ENCODE measurements around the gene RPL38.

GRCh38 chr17:74230896-74231295 lies 27.4 kb downstream of the RPL38 start:
- TF ChIP-seq CTCF (IDR thresholded peaks at IDR 0.05; ENCODE audit: insufficient read depth, low read length, poor library complexity, severe bottlenecking), result no peak
- no peak for TF ChIP-seq EZH2phosphoT487 (conservative IDR thresholded peaks at IDR 0.05; ENCODE audit: low read length)

Data from SU-DHL-6 (cell line).